Measurements from ENCODE around the gene RAB11FIP4.

DNA sequence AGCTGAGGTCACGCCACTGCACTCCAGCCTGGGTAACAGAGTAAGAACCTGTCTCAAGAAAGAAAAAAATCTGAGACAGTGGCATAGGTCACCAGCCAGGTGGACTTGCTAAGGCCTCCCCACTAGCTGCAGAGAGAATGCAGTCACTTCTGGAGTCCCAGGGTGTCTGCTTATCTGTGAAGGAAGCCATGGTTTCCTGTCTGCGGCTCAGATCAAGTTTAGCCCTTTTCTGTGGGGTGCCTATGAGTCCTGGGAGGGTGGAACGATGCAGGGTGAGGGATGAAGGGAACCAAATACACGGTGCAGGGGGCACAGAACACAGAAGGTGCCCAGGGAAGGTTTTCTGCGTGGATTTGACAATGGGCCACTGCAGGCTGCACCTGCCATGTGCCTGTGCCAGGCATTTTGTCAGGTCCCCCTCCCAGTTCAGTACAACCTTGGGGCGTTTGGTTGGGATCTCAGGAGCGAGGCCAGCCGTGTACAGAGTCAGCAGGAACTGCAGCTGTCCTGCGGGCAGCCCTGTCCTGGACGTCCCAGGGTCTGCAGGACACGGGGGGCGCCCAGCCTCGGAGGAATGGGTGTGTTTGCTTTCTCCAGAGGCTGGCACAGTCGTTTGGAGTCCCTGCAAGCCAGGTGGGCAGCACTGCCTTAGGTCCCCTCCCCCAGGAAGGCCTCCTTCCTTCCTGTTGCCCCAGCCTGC lies 41.8 kb downstream of the RAB11FIP4 start:
- TF ChIP-seq, protein P1, sequence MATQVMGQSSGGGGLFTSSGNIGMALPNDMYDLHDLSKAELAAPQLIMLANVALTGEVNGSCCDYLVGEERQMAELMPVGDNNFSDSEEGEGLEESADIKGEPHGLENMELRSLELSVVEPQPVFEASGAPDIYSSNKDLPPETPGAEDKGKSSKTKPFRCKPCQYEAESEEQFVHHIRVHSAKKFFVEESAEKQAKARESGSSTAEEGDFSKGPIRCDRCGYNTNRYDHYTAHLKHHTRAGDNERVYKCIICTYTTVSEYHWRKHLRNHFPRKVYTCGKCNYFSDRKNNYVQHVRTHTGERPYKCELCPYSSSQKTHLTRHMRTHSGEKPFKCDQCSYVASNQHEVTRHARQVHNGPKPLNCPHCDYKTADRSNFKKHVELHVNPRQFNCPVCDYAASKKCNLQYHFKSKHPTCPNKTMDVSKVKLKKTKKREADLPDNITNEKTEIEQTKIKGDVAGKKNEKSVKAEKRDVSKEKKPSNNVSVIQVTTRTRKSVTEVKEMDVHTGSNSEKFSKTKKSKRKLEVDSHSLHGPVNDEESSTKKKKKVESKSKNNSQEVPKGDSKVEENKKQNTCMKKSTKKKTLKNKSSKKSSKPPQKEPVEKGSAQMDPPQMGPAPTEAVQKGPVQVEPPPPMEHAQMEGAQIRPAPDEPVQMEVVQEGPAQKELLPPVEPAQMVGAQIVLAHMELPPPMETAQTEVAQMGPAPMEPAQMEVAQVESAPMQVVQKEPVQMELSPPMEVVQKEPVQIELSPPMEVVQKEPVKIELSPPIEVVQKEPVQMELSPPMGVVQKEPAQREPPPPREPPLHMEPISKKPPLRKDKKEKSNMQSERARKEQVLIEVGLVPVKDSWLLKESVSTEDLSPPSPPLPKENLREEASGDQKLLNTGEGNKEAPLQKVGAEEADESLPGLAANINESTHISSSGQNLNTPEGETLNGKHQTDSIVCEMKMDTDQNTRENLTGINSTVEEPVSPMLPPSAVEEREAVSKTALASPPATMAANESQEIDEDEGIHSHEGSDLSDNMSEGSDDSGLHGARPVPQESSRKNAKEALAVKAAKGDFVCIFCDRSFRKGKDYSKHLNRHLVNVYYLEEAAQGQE (IDR thresholded peaks at IDR 0.05; ENCODE audit: insufficient read depth in 1 of 2, low read depth in 2 of 2, low read length in 1 of 2), result no peak
- TF ChIP-seq, protein P2, sequence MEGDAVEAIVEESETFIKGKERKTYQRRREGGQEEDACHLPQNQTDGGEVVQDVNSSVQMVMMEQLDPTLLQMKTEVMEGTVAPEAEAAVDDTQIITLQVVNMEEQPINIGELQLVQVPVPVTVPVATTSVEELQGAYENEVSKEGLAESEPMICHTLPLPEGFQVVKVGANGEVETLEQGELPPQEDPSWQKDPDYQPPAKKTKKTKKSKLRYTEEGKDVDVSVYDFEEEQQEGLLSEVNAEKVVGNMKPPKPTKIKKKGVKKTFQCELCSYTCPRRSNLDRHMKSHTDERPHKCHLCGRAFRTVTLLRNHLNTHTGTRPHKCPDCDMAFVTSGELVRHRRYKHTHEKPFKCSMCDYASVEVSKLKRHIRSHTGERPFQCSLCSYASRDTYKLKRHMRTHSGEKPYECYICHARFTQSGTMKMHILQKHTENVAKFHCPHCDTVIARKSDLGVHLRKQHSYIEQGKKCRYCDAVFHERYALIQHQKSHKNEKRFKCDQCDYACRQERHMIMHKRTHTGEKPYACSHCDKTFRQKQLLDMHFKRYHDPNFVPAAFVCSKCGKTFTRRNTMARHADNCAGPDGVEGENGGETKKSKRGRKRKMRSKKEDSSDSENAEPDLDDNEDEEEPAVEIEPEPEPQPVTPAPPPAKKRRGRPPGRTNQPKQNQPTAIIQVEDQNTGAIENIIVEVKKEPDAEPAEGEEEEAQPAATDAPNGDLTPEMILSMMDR (IDR thresholded peaks at IDR 0.05), result no peak
- no peak for TF ChIP-seq POLR2AphosphoS5 (IDR thresholded peaks at IDR 0.05; ENCODE audit: low read depth, low read length)
- TF ChIP-seq TCF7L2 (IDR thresholded peaks at IDR 0.05; ENCODE audit: low read depth, low read length), result no peak
- TF ChIP-seq SIN3A (IDR thresholded peaks at IDR 0.05; ENCODE audit: borderline replicate concordance, insufficient read depth, low read depth, low read length), result no peak
